Fibroblast of lung (primary cell): Measurements from ENCODE around the gene SERPINE2. TPM values are rescaled to one million over a fixed set of nuclear protein-coding genes. Genes with fewer than 3 reads are reported as not detected.

Experiments used
- DNase-seq, 2 donors: peaks; one replicate each; pipeline versions ENCODE4 v3.0.0 to v3.0.0-alpha.2; 2010; ENCODE audit warnings: low read depth in 2 of 2
- H2AFZ ChIP-seq: 2 replicates; pipeline ENCODE4 v1.5.1; 2012; ENCODE audit warnings: low read length, control low read depth, inconsistent platforms
- H3K27ac ChIP-seq: 2 replicates; pipeline ENCODE4 v1.5.1; 2011; ENCODE audit warnings: low read length, control low read depth; ENCODE audit not compliant: insufficient read depth
- H3K27me3 ChIP-seq: 2 replicates; pipeline ENCODE4 v1.5.1; 2011; ENCODE audit warnings: mild to moderate bottlenecking, low read length; ENCODE audit not compliant: control insufficient read depth, insufficient read depth
- H3K36me3 ChIP-seq: 2 replicates; pipeline ENCODE4 v1.5.1; 2011; ENCODE audit warnings: low read length; ENCODE audit not compliant: control insufficient read depth, insufficient read depth
- H3K4me1 ChIP-seq: 2 replicates; pipeline ENCODE4 v1.5.1; 2011; ENCODE audit warnings: low read length; ENCODE audit not compliant: control insufficient read depth, insufficient read depth; ENCODE audit errors: extremely low read depth
- H3K4me2 ChIP-seq: 2 replicates; pipeline ENCODE4 v1.5.1; 2011; ENCODE audit warnings: low read length, control low read depth; ENCODE audit not compliant: insufficient read depth; ENCODE audit errors: extremely low read depth
- H3K4me3 ChIP-seq, 4 experiments: fragments of 200-600 bp in 1 of 4; sonication (generic) in 1 of 4; replicated peaks in 1 of 4; 2 replicates each; pipeline ENCODE4 v1.5.1; 2011 to 2016; ENCODE audit warnings: low read length in 4 of 4, low read depth in 3 of 4, mild to moderate bottlenecking in 3 of 4, control low read depth in 2 of 4, inconsistent platforms in 1 of 4, mixed read lengths in 1 of 4; ENCODE audit not compliant: insufficient read depth in 1 of 4; ENCODE audit errors: control extremely low read depth in 1 of 4
- H3K79me2 ChIP-seq: 2 replicates; pipeline ENCODE4 v1.5.1; 2012; ENCODE audit warnings: mild to moderate bottlenecking, low read length, inconsistent platforms; ENCODE audit not compliant: control insufficient read depth, insufficient read depth
- H3K9ac ChIP-seq: 2 replicates; pipeline ENCODE4 v1.5.1; 2011; ENCODE audit warnings: mild to moderate bottlenecking, low read length, control low read depth; ENCODE audit not compliant: insufficient read depth
- H3K9me3 ChIP-seq: 2 replicates; pipeline ENCODE4 v1.5.1; 2012; ENCODE audit warnings: low read depth, low read length; ENCODE audit not compliant: control insufficient read depth, insufficient read depth
- H4K20me1 ChIP-seq: 2 replicates; pipeline ENCODE4 v1.5.1; 2011; ENCODE audit warnings: low read length; ENCODE audit not compliant: control insufficient read depth, insufficient read depth; ENCODE audit errors: extremely low read depth
- CTCF ChIP-seq, 2 donors: IDR thresholded peaks in 1 of 2; conservative IDR thresholded peaks in 1 of 2; 1 replicate in 1 of 2; 2 replicates in 1 of 2; pipeline ENCODE4 v1.5.1; 2011 to 2012; ENCODE audit warnings: low read length in 2 of 2, control low read depth in 1 of 2, inconsistent platforms in 1 of 2, low read depth in 1 of 2, mild to moderate bottlenecking in 1 of 2
- EZH2 ChIP-seq: IDR thresholded peaks from 2 replicates; pipeline ENCODE4 v1.5.1; 2012; ENCODE audit warnings: low read length, control low read depth, mild to moderate bottlenecking; ENCODE audit errors: missing control alignments
- polyA minus RNA-seq: library from RNA; depleted of rRNA, polyadenylated mRNA; stranded (reverse); fragments of >200 nt; gene quantifications from 2 replicates; pipeline ENCODE4 v1.2.3, GENCODE V29; 2011; ENCODE audit warnings: low replicate concordance
- polyA plus RNA-seq, 2 donors: library from polyadenylated mRNA; depleted of rRNA in 1 of 2; stranded (reverse) in 1 of 2; unstranded in 1 of 2; fragments of >200 nt; gene quantifications; 2 replicates each; pipeline ENCODE4 v1.2.1, GENCODE V29; 2011 to 2012; ENCODE audit warnings: missing spikeins in 1 of 2
- total RNA-seq: library from RNA; depleted of rRNA; stranded (reverse); fragments of >200 nt; gene quantifications from 2 replicates; pipeline ENCODE4 v1.2.1, GENCODE V29; 2014

The SERPINE2 gene, protein sequence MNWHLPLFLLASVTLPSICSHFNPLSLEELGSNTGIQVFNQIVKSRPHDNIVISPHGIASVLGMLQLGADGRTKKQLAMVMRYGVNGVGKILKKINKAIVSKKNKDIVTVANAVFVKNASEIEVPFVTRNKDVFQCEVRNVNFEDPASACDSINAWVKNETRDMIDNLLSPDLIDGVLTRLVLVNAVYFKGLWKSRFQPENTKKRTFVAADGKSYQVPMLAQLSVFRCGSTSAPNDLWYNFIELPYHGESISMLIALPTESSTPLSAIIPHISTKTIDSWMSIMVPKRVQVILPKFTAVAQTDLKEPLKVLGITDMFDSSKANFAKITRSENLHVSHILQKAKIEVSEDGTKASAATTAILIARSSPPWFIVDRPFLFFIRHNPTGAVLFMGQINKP
- 37.2 and 77.9 TPM in 2 replicates for total RNA-seq
- 104 and 149 TPM in 2 replicates for polyA plus RNA-seq
- polyA plus RNA-seq (2012), result 113 and 143 TPM in 2 replicates
- 63.7 and 116 TPM in 2 replicates for polyA minus RNA-seq

- Histone ChIP-seq H3K27ac (no peak within 1 kb of the TSS), H3K4me3 (peak within 1 kb of the TSS; percentile 57 to 83 (median 74)), H2AFZ (peak within 1 kb of the TSS; percentile 63), H3K36me3 (no peaks in the 10 kb centered on the region), H3K27me3 (peaks cover 3% of the 10 kb centered on the region), H4K20me1 (no peaks in the 10 kb centered on the region), H3K4me1 (peaks cover 8% of the 10 kb centered on the region), H3K9me3 (no peaks in the 10 kb centered on the region), H3K4me2 (peak within 1 kb of the TSS; percentile 95), H3K79me2 (peaks cover 3% of the 10 kb centered on the region), H3K9ac (peak within 1 kb of the TSS; percentile 50)
- TF ChIP-seq CTCF (conservative IDR thresholded peaks at IDR 0.05 in 1 of 2, IDR thresholded peaks at IDR 0.05 in 1 of 2; ENCODE audit: low read depth in 1 of 2, low read length in 2 of 2) (peak; percentile 41 to 44), EZH2 (no peak)
- DNase-seq, result peak; percentile 56
Measured at GRCh38 chr2:224039080-224039769, at the start of gene SERPINE2. Gene SERPINE2, minus strand, starts transcription at chr2:224039286. Its CDS starts 37,386 bp downstream, at chr2:224001900.

DNA sequence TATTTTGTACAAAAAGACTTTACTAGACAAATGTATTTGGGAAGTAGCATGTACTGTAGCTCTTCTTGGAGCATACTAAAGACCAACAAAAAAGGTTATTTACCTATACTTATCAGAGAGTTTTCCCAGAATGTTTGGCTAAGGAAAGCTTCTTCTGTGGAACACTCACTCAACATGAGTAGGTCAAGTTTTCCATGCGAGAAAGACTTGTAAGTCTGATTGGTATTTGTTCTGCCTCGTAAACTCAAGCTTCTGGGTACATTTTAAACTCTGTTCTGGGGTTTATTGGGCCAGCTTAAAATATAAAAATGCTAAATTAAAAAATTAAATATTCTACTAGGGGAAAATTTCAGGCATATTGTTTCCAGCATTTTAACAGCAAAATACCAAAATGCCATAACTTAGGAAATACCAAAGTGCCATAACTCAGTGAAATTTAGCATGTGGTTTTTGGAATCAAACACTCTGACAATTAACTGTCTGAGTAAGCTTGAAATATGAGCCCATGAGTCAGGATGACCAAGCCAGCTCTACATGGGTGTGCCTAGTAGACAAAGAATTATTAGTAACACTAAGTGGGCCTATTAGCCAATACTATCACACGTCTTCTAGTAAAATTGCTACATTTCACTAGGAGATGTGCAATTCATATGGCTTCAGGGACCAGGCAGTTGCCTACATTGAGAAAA, 47.3 kb upstream of the SERPINE2 start:
- H3K4me3 ChIP-seq, result no peak overlapping the region
- H2AFZ ChIP-seq, result no peak overlapping the region

More for the DNA sequence above, 47.3 kb upstream of the SERPINE2 start:
- H3K27me3 ChIP-seq, result no peaks in the 10 kb centered on the region
- no peaks in the 10 kb centered on the region for H3K9me3 ChIP-seq
- peak; percentile 93 to 94 for DNase-seq
- no peak overlapping the region for H3K9ac ChIP-seq
- H4K20me1 ChIP-seq, result no peaks in the 10 kb centered on the region
- peaks cover 11% of the 10 kb centered on the region for H3K4me1 ChIP-seq
- H3K36me3 ChIP-seq, result no peaks in the 10 kb centered on the region
- H3K79me2 ChIP-seq, result no peaks in the 10 kb centered on the region
- no peak for TF ChIP-seq CTCF (conservative IDR thresholded peaks at IDR 0.05 in 1 of 2, IDR thresholded peaks at IDR 0.05 in 1 of 2; ENCODE audit: low read depth in 1 of 2, low read length in 2 of 2)
- no peak for TF ChIP-seq EZH2
- peak overlapping the region; percentile 27 for H3K4me2 ChIP-seq
- no peak overlapping the region for H3K27ac ChIP-seq
